Lower lobe of right lung (tissue), 2 donors: Measurements from ENCODE around the gene NOTCH1. TPM values are rescaled to one million over a fixed set of nuclear protein-coding genes. Genes with fewer than 3 reads are reported as not detected.
A peak's percentile ranks its signal among the peaks of the same experiment; 100 is the strongest.

Source experiments
- ATAC-seq, 2 donors: fragments of 200-7000 bp; cut with Tn5 transposase; one replicate each; pipeline ENCODE4 v1.9.1; 2020 to 2022; ENCODE audit warnings: mild to moderate bottlenecking in 2 of 2, moderate library complexity in 2 of 2
- DNase-seq: peaks from one replicate; pipeline ENCODE4 v3.0.0-alpha.2; 2020
- H3K27ac ChIP-seq: fragments of 200-600 bp; one replicate; pipeline ENCODE4 v1.8.0; 2022
- H3K27me3 ChIP-seq: fragments of 200-600 bp; one replicate; pipeline ENCODE4 v1.8.0; 2022; ENCODE audit warnings: low read depth
- H3K36me3 ChIP-seq: fragments of 200-600 bp; one replicate; pipeline ENCODE4 v1.8.0; 2022; ENCODE audit warnings: mild to moderate bottlenecking
- H3K4me1 ChIP-seq: fragments of 200-600 bp; one replicate; pipeline ENCODE4 v1.8.0; 2022
- H3K4me3 ChIP-seq: fragments of 200-600 bp; one replicate; pipeline ENCODE4 v1.8.0; 2022; ENCODE audit warnings: mild to moderate bottlenecking
- H3K9me3 ChIP-seq: fragments of 200-600 bp; one replicate; pipeline ENCODE4 v1.8.0; 2022
- CTCF ChIP-seq: fragments of 200-600 bp; IDR thresholded peaks from one replicate; pipeline ENCODE4 v1.8.0; 2022; ENCODE audit warnings: antibody characterized with exemption, mild to moderate bottlenecking
- intact Hi-C: fragments of 100-400 bp; cut with DNase I; formaldehyde crosslinking; loops from one replicate; pipeline ENCODE4 v1.11.0; 2022
- total RNA-seq: library from RNA; stranded (reverse); fragmentation: NEBNext Ultra II Directional; extraction: Animal tissue kit (Norgen Biotek cat#: 25700); gene quantifications from one replicate; pipeline ENCODE4 v1.2.1, GENCODE V29; 2021
- donor health status: DM: no; HTN: yes; CAD: no; lungs with severe emphysema.

NOTCH1 gene
- total RNA-seq, 1 donor from 2014 or later = 91.4 TPM

DNA sequence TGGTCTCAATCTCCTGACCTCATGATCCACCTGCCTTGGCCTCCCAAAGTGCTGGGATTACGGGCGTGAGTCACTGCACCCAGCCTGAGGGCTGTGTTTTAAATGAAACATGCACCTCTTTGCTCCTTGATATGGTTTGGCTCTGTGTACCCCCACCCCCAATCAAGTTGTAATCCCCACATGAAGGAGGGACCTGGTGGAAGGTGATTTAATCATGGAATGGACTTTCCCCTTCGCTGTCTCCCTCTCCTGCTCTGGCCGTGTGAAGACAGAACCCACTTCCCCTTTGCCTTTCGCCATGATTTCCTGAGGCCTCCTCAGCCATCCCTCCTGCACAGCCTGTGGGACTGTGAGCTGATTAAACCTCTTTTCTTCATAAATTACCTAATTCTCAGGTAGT, 12.5 kb upstream of the NOTCH1 start:
- H3K27me3 ChIP-seq = no peaks in the 10 kb centered on the region
- H3K4me1 ChIP-seq = peaks cover 35% of the 10 kb centered on the region
- no peak for TF ChIP-seq CTCF
- H3K4me3 ChIP-seq = no peak overlapping the region
- ATAC-seq = peak; percentile 29 to 39
- peak overlapping the region; percentile 60 for H3K27ac ChIP-seq
- DNase-seq = no peak
- intact Hi-C loops = no loop called here
- no peaks in the 10 kb centered on the region for H3K9me3 ChIP-seq
- H3K36me3 ChIP-seq = no peaks in the 10 kb centered on the region

- H3K27ac ChIP-seq = peak overlapping the region; percentile 60
- H3K27me3 ChIP-seq = no peaks in the 10 kb centered on the region
- no peak for DNase-seq
- intact Hi-C loops = no loop called here
- ATAC-seq = no peak
- TF ChIP-seq CTCF = no peak
- peaks cover 30% of the 10 kb centered on the region for H3K4me1 ChIP-seq
- H3K4me3 ChIP-seq = no peak overlapping the region
- H3K9me3 ChIP-seq = no peaks in the 10 kb centered on the region
- H3K36me3 ChIP-seq = no peaks in the 10 kb centered on the region
These were observed 11.2 kb upstream of the NOTCH1 start for GRCh38 chr9:136557036-136557435.

GRCh38 chr9:136556166-136556565, 10.3 kb upstream of the NOTCH1 start:
- Histone ChIP-seq H3K36me3 (no peaks in the 10 kb centered on the region), H3K9me3 (no peaks in the 10 kb centered on the region), H3K4me1 (peaks cover 39% of the 10 kb centered on the region), H3K4me3 (no peak overlapping the region), H3K27ac (no peak overlapping the region), H3K27me3 (no peaks in the 10 kb centered on the region)
- no peak for TF ChIP-seq CTCF
- intact Hi-C loops = no loop called here
- ATAC-seq (no peak), DNase-seq (no peak)

DNA sequence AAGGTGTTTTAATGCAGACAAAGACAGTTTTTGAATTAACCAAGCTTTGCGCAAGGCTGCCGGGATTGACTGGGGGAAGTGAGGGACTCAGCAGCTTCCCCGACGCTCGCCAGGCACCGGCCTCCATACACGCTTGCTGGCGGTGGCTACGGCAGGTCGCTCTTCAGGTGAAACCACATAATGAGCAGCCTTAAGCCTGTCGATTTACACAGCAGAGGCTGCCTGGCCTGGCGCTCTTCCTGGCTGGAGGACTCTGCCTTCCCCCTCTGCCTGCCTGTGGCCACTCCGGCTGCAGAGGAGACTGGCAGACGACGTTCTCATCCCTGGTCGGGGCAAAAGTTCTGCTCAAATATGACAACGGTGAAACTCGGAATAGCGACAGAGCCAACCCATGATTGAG, 9.0 kb upstream of the NOTCH1 start:
- H3K4me1 ChIP-seq = peaks cover 50% of the 10 kb centered on the region
- ATAC-seq = peak; percentile 56 to 64

GRCh38 chr9:136553581-136553980, 7.7 kb upstream of the NOTCH1 start:
- DNase-seq (no peak), ATAC-seq (no peak)
- Histone ChIP-seq H3K4me3 (no peak overlapping the region), H3K27me3 (no peaks in the 10 kb centered on the region), H3K36me3 (no peaks in the 10 kb centered on the region), H3K27ac (no peak overlapping the region), H3K4me1 (peaks cover 47% of the 10 kb centered on the region), H3K9me3 (no peaks in the 10 kb centered on the region)
- intact Hi-C loops = no loop called here
- TF ChIP-seq CTCF = no peak

More for the DNA sequence above, 9.0 kb upstream of the NOTCH1 start:
- H3K27ac ChIP-seq = no peak overlapping the region
- intact Hi-C loops = no loop called here
- no peak for TF ChIP-seq CTCF
- H3K27me3 ChIP-seq = no peaks in the 10 kb centered on the region
- no peaks in the 10 kb centered on the region for H3K9me3 ChIP-seq
- peak; percentile 77 for DNase-seq
- no peaks in the 10 kb centered on the region for H3K36me3 ChIP-seq
- H3K4me3 ChIP-seq = no peak overlapping the region
